Lower lobe of right lung (tissue), 2 donors: Measurements from ENCODE around the gene ADARB1. TPM values are rescaled to one million over a fixed set of nuclear protein-coding genes. Genes with fewer than 3 reads are reported as not detected.
A peak's percentile ranks its signal among the peaks of the same experiment; 100 is the strongest.
"Not testable (repeated sequence)": the region's sequence is repeated elsewhere in the genome, so short reads cannot be mapped to it uniquely, and the experiment has no call there.

Source experiments
- ATAC-seq, 2 donors: fragments of 200-7000 bp; cut with Tn5 transposase; one replicate each; pipeline ENCODE4 v1.9.1; 2020 to 2022; ENCODE audit warnings: mild to moderate bottlenecking in 2 of 2, moderate library complexity in 2 of 2
- DNase-seq: peaks from one replicate; pipeline ENCODE4 v3.0.0-alpha.2; 2020
- H3K27ac ChIP-seq: fragments of 200-600 bp; one replicate; pipeline ENCODE4 v1.8.0; 2022
- H3K27me3 ChIP-seq: fragments of 200-600 bp; one replicate; pipeline ENCODE4 v1.8.0; 2022; ENCODE audit warnings: low read depth
- H3K36me3 ChIP-seq: fragments of 200-600 bp; one replicate; pipeline ENCODE4 v1.8.0; 2022; ENCODE audit warnings: mild to moderate bottlenecking
- H3K4me1 ChIP-seq: fragments of 200-600 bp; one replicate; pipeline ENCODE4 v1.8.0; 2022
- H3K4me3 ChIP-seq: fragments of 200-600 bp; one replicate; pipeline ENCODE4 v1.8.0; 2022; ENCODE audit warnings: mild to moderate bottlenecking
- H3K9me3 ChIP-seq: fragments of 200-600 bp; one replicate; pipeline ENCODE4 v1.8.0; 2022
- CTCF ChIP-seq: fragments of 200-600 bp; IDR thresholded peaks from one replicate; pipeline ENCODE4 v1.8.0; 2022; ENCODE audit warnings: antibody characterized with exemption, mild to moderate bottlenecking
- intact Hi-C: fragments of 100-400 bp; cut with DNase I; formaldehyde crosslinking; loops from one replicate; pipeline ENCODE4 v1.11.0; 2022
- total RNA-seq: library from RNA; stranded (reverse); fragmentation: NEBNext Ultra II Directional; extraction: Animal tissue kit (Norgen Biotek cat#: 25700); gene quantifications from one replicate; pipeline ENCODE4 v1.2.1, GENCODE V29; 2021
- donor health status: DM: no; HTN: yes; CAD: no; lungs with severe emphysema.

ADARB1 gene
- total RNA-seq, 1 donor from 2014 or later: 48.2 TPM

GRCh38 chr21:45128613-45129188 lies 54.3 kb downstream of the ADARB1 start:
- Histone ChIP-seq H3K27me3 (no peaks in the 10 kb centered on the region), H3K9me3 (no peaks in the 10 kb centered on the region), H3K4me1 (peaks cover 49% of the 10 kb centered on the region), H3K27ac (peak overlapping the region; percentile 8), H3K36me3 (no peaks in the 10 kb centered on the region), H3K4me3 (no peak overlapping the region)
- peak; percentile 79 for DNase-seq
- TF ChIP-seq CTCF: peak; percentile 94
- ATAC-seq: peak; percentile 90 to 92
- intact Hi-C loops: no loop called here

GRCh38 chr21:45129189-45129923 lies 55.0 kb downstream of the ADARB1 start:
- intact Hi-C loops: no loop called here
- no peak for DNase-seq
- no peak for TF ChIP-seq CTCF
- peak; percentile 32 to 42 for ATAC-seq
- Histone ChIP-seq H3K9me3 (no peaks in the 10 kb centered on the region), H3K36me3 (no peaks in the 10 kb centered on the region), H3K4me3 (no peak overlapping the region), H3K4me1 (peaks cover 49% of the 10 kb centered on the region), H3K27ac (peak overlapping the region; percentile 42), H3K27me3 (no peaks in the 10 kb centered on the region)

- H3K36me3 ChIP-seq: peaks cover 3% of the 10 kb centered on the region
- ATAC-seq (peak; percentile 32 to 34), DNase-seq (no peak)
- intact Hi-C loops: loop anchor here (10.0 kb wide), 1 partner anchor 186 kb away; the partner anchor contains the start of gene SLX9
- peak overlapping the region; percentile 53 for H3K27ac ChIP-seq
- H3K27me3 ChIP-seq: no peaks in the 10 kb centered on the region
- TF ChIP-seq CTCF: no peak
- H3K4me3 ChIP-seq: peak overlapping the region; percentile 10
- no peaks in the 10 kb centered on the region for H3K9me3 ChIP-seq
- peaks cover 49% of the 10 kb centered on the region for H3K4me1 ChIP-seq
These were observed 56.0 kb downstream of the ADARB1 start for GRCh38 chr21:45130324-45130774.

DNA sequence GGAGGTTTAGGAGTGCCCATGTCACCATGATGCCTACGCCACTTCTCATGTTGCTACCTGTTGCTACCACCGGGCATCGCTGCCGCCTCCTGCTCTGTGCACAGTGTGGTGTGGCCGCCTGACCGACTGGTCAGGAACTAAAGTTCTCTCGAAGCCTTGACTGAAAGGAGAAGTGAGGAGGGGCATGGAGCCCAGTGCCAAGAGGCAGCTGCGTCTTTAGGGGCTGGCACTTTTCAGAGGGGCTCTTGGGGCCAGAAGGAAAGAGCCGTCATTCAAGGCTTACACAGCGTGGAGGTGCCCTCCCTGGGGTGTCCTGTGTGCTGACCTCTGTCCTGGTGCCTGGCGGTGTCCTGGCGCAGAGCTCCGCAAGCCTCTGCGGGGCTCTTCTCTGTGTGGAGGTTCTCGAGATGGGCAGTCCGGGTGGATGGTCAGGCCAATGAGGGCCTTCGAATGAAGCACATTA lies 57.2 kb downstream of the ADARB1 start:
- DNase-seq (no peak), ATAC-seq (no peak)
- H3K4me1 ChIP-seq: peaks cover 51% of the 10 kb centered on the region
- H3K36me3 ChIP-seq: peaks cover 3% of the 10 kb centered on the region
- H3K27me3 ChIP-seq: no peaks in the 10 kb centered on the region
- intact Hi-C loops: loop anchor here (10.0 kb wide), 1 partner anchor 187 kb away; the partner anchor contains the start of gene SLX9
- H3K9me3 ChIP-seq: no peaks in the 10 kb centered on the region
- TF ChIP-seq CTCF: no peak
- peak overlapping the region; percentile 25 for H3K27ac ChIP-seq
- H3K4me3 ChIP-seq: no peak overlapping the region

- Histone ChIP-seq H3K27me3 (no peaks in the 10 kb centered on the region), H3K9me3 (no peaks in the 10 kb centered on the region), H3K4me1 (peaks cover 60% of the 10 kb centered on the region), H3K4me3 (no peak overlapping the region), H3K27ac (peak overlapping the region; percentile 46), H3K36me3 (peaks cover 3% of the 10 kb centered on the region)
- intact Hi-C loops: loop anchor here (10.0 kb wide), 1 partner anchor 188 kb away; the partner anchor contains the start of gene SLX9
- ATAC-seq (no peak), DNase-seq (no peak)
- no peak for TF ChIP-seq CTCF
These were observed 58.6 kb downstream of the ADARB1 start for GRCh38 chr21:45132841-45133573.

DNA sequence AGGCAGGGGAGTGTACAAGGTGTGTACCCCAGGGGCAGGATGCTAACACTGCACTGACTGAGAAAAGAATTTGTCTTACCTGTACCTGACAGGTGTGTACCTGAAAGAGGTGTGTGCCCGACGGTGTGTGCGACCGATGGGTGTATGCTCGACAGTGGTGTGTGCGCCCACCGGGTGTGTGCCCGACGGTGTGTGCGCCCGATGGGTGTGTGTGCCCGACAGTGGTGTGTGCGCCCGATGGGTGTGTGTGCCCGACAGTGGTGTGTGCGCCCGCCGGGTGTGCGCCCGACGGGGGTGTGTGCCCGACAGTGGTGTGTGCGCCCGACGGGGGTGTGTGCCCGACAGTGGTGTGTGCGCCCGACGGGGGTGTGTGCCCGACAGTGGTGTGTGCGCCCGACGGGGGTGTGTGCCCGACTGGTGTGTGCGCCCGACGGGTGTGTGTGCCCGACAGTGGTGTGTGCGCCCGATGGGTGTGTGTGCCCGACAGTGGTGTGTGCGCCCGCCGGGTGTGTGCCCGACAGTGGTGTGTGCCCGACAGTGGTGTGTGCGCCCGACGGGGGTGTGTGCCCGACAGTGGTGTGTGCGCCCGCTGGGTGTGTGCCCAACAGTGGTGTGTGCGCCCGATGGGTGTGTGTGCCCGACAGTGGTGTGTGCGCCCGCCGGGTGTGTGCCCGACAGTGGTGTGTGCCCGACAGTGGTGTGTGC lies 59.3 kb downstream of the ADARB1 start:
- H3K4me3 ChIP-seq, H3K27ac ChIP-seq, DNase-seq, ATAC-seq, H3K36me3 ChIP-seq, H3K9me3 ChIP-seq, H3K27me3 ChIP-seq: not testable (repeated sequence)
- H3K4me1 ChIP-seq: peaks cover 54% of the 10 kb centered on the region
- intact Hi-C loops: loop anchor here (10.0 kb wide), 1 partner anchor 189 kb away; the partner anchor contains the start of gene SLX9
